Heart right ventricle (tissue), 16 donors: Measurements from ENCODE around the gene FGF9. TPM values are rescaled to one million over a fixed set of nuclear protein-coding genes. Genes with fewer than 3 reads are reported as not detected.

Experiments
- ATAC-seq, 8 donors: fragments of 200-7000 bp; cut with Tn5 transposase; one replicate each; pipeline ENCODE4 v1.9.1; 2020; ENCODE audit warnings: mild to moderate bottlenecking in 8 of 8, moderate library complexity in 8 of 8, moderate number of reproducible peaks in 1 of 8
- DNase-seq, 2 donors: peaks; one replicate each; pipeline ENCODE4 v3.0.0-alpha.2; 2020
- H3K27ac ChIP-seq, 10 donors: fragments of 200-600 bp; sonication (generic) in 2 of 10; one replicate each; pipeline versions ENCODE4 v1.5.0 to v1.8.0; 2020 to 2022; ENCODE audit warnings: mild to moderate bottlenecking in 3 of 10
- H3K27me3 ChIP-seq, 7 donors: fragments of 200-600 bp; one replicate each; pipeline ENCODE4 v1.8.0; 2021 to 2022; ENCODE audit warnings: mild to moderate bottlenecking in 2 of 7
- H3K36me3 ChIP-seq, 9 donors: fragments of 200-600 bp; sonication (generic) in 1 of 9; one replicate each; pipeline versions ENCODE4 v1.5.0 to v1.8.0; 2020 to 2022; ENCODE audit warnings: mild to moderate bottlenecking in 2 of 9
- H3K4me1 ChIP-seq, 9 donors: fragments of 200-600 bp; sonication (generic) in 1 of 9; one replicate each; pipeline versions ENCODE4 v1.5.0 to v1.8.0; 2020 to 2022; ENCODE audit warnings: mild to moderate bottlenecking in 4 of 9
- H3K4me3 ChIP-seq, 10 donors: fragments of 200-600 bp; sonication (generic) in 2 of 10; one replicate each; pipeline versions ENCODE4 v1.5.0 to v1.8.0; 2020 to 2022; ENCODE audit warnings: mild to moderate bottlenecking in 7 of 10, moderate library complexity in 2 of 10
- H3K9me3 ChIP-seq, 11 donors: fragments of 200-600 bp in 10 of 11; sonication (generic) in 2 of 11; one replicate each; pipeline versions ENCODE4 v1.5.0 to v1.8.0; 2013 to 2022; ENCODE audit warnings: mild to moderate bottlenecking in 2 of 11, control low read depth in 1 of 11, moderate library complexity in 1 of 11
- CTCF ChIP-seq, 9 donors: fragments of 200-600 bp; sonication (generic) in 2 of 9; IDR thresholded peaks; one replicate each; pipeline versions ENCODE4 v1.5.0 to v1.8.0; 2021 to 2022; ENCODE audit warnings: antibody characterized with exemption in 9 of 9, mild to moderate bottlenecking in 5 of 9, moderate library complexity in 1 of 9
- WGBS, 2 donors: extraction: QIAGEN DNeasy Blood & Tissue Kit; methylation state at CpG; one replicate each; pipeline ENCODE4 v1.1.7; 2013; ENCODE audit warnings: inconsistent platforms in 1 of 2; 5-methylcytosine and 5-hydroxymethylcytosine counted together
- intact Hi-C, 10 donors: fragments of 100-400 bp; cut with DNase I; formaldehyde crosslinking; loops; one replicate each; pipeline versions ENCODE4 v1.11.1 to v1.14.2; 2022
- polyA plus RNA-seq, 2 donors: library from polyadenylated mRNA; stranded (reverse); fragments of 200-250 nt; gene quantifications; one replicate each; pipeline ENCODE4 v1.2.3, GENCODE V29; 2013
- total RNA-seq, 10 donors: library from RNA; stranded (reverse); fragmentation: NEBNext Ultra II Directional in 3 of 10; extraction: Animal tissue kit (Norgen Biotek cat#: 25700) in 3 of 10; gene quantifications; one replicate each; pipeline versions ENCODE4 v1.2.1 to v1.2.4, GENCODE V29; 2021 to 2023
- donor health status: Arrhythmogenic right ventricular cardiomyopathy.
- donor health status: ischemic (EF 13 %, LVEDD 7.1; RV severe dilation, severe dysfunction).
- donor health status: healthy with polysubstance abuse.
- donor health status: DM: no; HTN: yes; CAD: no.
- donor health status: DM: no; HTN: no; CAD: no.
- donor health status: ischemic (EF 25% LVEDD 6.9; RV normal size, moderate dysfunction).
- donor health status: ischemic (EF 25% LVEDD 5.7; RV mildly dilated, moderate dysfunction).
- donor health status: healthy.
- donor health status: DM: yes; HTN: yes; CAD: no.
- donor health status: Ischemic cardiomyopathy.
- donor health status: ischemic (EF 35%, LVEDD 5.7; RV mildly dilated, moderate dysfunction).
- donor health status: nonischemic (EF 11% LVEDD 7.7; RV severe dilation, severe dysfunction).
- donor health status: DM: yes; HTN: yes; CAD: no.
- donor health status: PGD.
- donor health status: ischemic (EF 29% LVEDD 5.4; RV normal size, mild dysfunction).
- donor health status: nonischemic (EF 23%, LVEDD 6.1; RV moderate dilation, normal function).

Gene FGF9
- total and polyA plus RNA-seq, 12 donors, result 0.96 to 14.0 (median 9.3) TPM

- H3K9me3 ChIP-seq, result peaks cover 0 to 9% (median 0%) of the 10 kb centered on the region in 11 donors
- no peaks in the 10 kb centered on the region for H3K36me3 ChIP-seq
- no peak for ATAC-seq
- no peak overlapping the region for H3K4me3 ChIP-seq
- H3K4me1 ChIP-seq, result peaks cover 0 to 11% (median 4%) of the 10 kb centered on the region in 9 donors
- no peak for TF ChIP-seq CTCF (IDR thresholded peaks at IDR 0.05)
- intact Hi-C loops, result loop anchor here in 3 of 10 donors (5.0 to 10.0 kb wide), 3 partner anchors 43 to 63 kb away; partner anchors contain the start of gene FGF9 (in 3 of the 3)
- H3K27ac ChIP-seq, result peak overlapping the region in 2 of 10 donors; percentile 72 to 78
- 84 to 89% methylated on average over 7 of the region's 7 CpGs for WGBS, 2 donors
- DNase-seq, result no peak
- peaks cover 0 to 2% (median 0%) of the 10 kb centered on the region in 7 donors for H3K27me3 ChIP-seq
Measured at GRCh38 chr13:21734961-21735360, 64.1 kb downstream of the FGF9 start.

GRCh38 chr13:21735701-21736401, 65.0 kb downstream of the FGF9 start:
- peak overlapping the region in 5 of 10 donors; percentile 8 to 38 (median 13) for H3K4me3 ChIP-seq
- ATAC-seq (peak; percentile 71 to 96 (median 89)), DNase-seq (peak; percentile 21 to 22)
- peak in 1 of 9 donors; percentile 5 for TF ChIP-seq CTCF (IDR thresholded peaks at IDR 0.05)
- no peaks in the 10 kb centered on the region for H3K36me3 ChIP-seq
- intact Hi-C loops, result loop anchor here in 3 of 10 donors (5.0 to 10.0 kb wide), 3 partner anchors 44 to 64 kb away; partner anchors contain the start of gene FGF9 (in 3 of the 3)
- H3K27ac ChIP-seq, result peak overlapping the region; percentile 47 to 80 (median 71)
- H3K4me1 ChIP-seq, result peaks cover 0 to 11% (median 4%) of the 10 kb centered on the region in 9 donors
- peaks cover 0 to 9% (median 0%) of the 10 kb centered on the region in 11 donors for H3K9me3 ChIP-seq
- no peaks in the 10 kb centered on the region for H3K27me3 ChIP-seq
- 12 to 16% methylated on average over 14 of the region's 14 CpGs for WGBS, 2 donors

- DNase-seq (no peak), ATAC-seq (no peak)
- peaks cover 0 to 7% (median 0%) of the 10 kb centered on the region in 11 donors for H3K9me3 ChIP-seq
- peak overlapping the region in 6 of 10 donors; percentile 69 to 80 (median 73) for H3K27ac ChIP-seq
- no peaks in the 10 kb centered on the region for H3K27me3 ChIP-seq
- TF ChIP-seq CTCF (IDR thresholded peaks at IDR 0.05), result no peak
- H3K4me3 ChIP-seq, result no peak overlapping the region
- intact Hi-C loops, result loop anchor here in 3 of 10 donors (5.0 to 10.0 kb wide), 3 partner anchors 45 to 65 kb away; partner anchors contain the start of gene FGF9 (in 3 of the 3)
- no peaks in the 10 kb centered on the region for H3K36me3 ChIP-seq
- H3K4me1 ChIP-seq, result peaks cover 0 to 11% (median 4%) of the 10 kb centered on the region in 9 donors
- 72 to 78% methylated on average over 5 of the region's 5 CpGs for WGBS, 2 donors
Measured at GRCh38 chr13:21736926-21737325, 66.1 kb downstream of the FGF9 start.

GRCh38 chr13:21738630-21739029, 67.8 kb downstream of the FGF9 start:
- H3K36me3 ChIP-seq, result no peaks in the 10 kb centered on the region
- H3K4me3 ChIP-seq, result no peak overlapping the region
- no peaks in the 10 kb centered on the region for H3K27me3 ChIP-seq
- H3K9me3 ChIP-seq, result no peaks in the 10 kb centered on the region
- intact Hi-C loops, result loop anchor here in 3 of 10 donors (5.0 to 10.0 kb wide), 3 partner anchors 46 to 66 kb away; partner anchors contain the start of gene FGF9 (in 3 of the 3)
- WGBS, 2 donors, result 85 to 90% methylated on average over 5 of the region's 5 CpGs
- ATAC-seq (no peak), DNase-seq (no peak)
- peaks cover 0 to 11% (median 4%) of the 10 kb centered on the region in 9 donors for H3K4me1 ChIP-seq
- TF ChIP-seq CTCF (IDR thresholded peaks at IDR 0.05), result no peak
- no peak overlapping the region for H3K27ac ChIP-seq
